ENCODE results near the gene MIB2. TPM values are rescaled to one million over a fixed set of nuclear protein-coding genes. Genes with fewer than 3 reads are reported as not detected.
"Not testable (repeated sequence)": the region's sequence is repeated elsewhere in the genome, so short reads cannot be mapped to it uniquely, and the experiment has no call there.

The MIB2 gene
- total and polyA plus RNA-seq, 9 donors: 43.2 to 111 (median 72.4) TPM

DNA sequence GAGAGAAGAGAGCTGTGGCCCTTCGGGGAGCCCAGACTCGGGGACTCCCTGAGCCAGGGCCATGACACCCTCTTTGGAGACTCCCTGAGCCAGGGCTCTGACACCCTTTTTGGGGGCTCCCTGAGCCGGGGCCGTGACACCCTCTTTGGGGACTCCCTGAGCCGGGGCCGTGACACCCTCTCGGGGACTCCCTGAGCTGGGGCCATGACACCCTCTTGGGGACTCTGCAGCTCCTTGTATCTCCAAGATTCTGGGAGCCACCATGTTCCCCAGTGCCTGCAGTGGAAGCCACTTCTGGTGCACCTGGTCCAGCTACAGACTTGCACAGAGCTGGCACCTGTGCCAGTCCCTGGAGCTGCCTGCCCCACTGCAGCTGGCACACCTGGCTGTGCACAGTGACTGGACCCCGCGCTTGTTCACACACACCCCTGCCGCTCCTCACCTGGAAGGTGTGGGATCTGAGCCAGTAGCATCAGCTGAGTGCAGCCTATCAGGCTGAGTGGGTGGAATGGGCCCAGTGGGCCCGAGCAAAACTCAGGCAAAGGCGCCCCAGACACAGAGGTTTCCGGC is 36.8 kb upstream of the MIB2 start:
- 83% methylated on average over 13 of the region's 13 CpGs for WGBS (ENCODE audit: insufficient coverage)
- peaks cover 6% of the 10 kb centered on the region for H3K4me1 ChIP-seq (ENCODE audit: control insufficient read depth, insufficient read depth, low read length)
- H3K27me3 ChIP-seq (ENCODE audit: control insufficient read depth, insufficient read depth, low read length): peaks cover 24% of the 10 kb centered on the region
- no peak overlapping the region for H3K4me3 ChIP-seq (ENCODE audit: low read length)
- no peak overlapping the region for H3K27ac ChIP-seq (ENCODE audit: low read length)
- no peak for DNase-seq
- no peaks in the 10 kb centered on the region for H3K9me3 ChIP-seq (replicated peaks; ENCODE audit: control insufficient read depth, low read depth, low read length)
- no peaks in the 10 kb centered on the region for H3K36me3 ChIP-seq (ENCODE audit: control insufficient read depth, insufficient read depth, low read length)

DNA sequence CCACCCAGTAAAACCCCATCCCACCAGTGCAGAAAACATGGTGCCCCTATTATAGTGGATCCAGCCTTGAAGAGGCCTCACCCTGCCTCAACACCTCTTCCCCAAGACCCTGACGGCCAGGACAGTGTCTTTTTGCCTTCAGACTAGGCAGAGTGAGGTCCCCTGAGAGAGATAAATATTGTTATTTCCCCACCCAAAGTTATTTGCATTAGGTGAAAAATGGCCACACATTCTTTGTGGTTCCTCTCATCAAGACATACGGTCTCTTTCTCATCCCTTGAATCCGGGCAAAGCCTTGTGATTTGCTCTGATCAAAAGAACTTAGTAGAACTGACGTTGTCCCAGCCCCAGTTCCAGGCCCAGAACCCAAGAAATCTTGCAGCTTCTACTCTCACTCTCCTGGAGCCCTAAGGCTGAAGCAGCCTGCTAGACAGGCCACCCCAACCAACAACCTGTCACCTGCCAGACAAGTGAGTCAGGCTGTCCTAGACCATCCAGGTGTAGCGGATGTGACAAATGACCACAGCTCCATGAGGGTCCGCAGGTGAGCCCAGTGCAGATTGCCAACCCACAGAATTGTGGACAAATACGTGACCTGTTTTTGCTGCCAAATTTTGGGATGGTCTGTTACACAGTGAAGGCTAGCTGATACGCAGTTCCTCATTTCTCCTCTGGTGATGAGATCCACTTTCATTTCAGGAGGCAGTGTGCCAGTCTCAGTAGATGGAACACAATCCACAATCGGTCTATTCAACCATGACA is 32.5 kb upstream of the MIB2 start:
- Histone ChIP-seq H3K4me3 (ENCODE audit: low read length) (no peak overlapping the region), H3K36me3 (ENCODE audit: control insufficient read depth, insufficient read depth, low read length) (no peaks in the 10 kb centered on the region), H3K9me3 (replicated peaks; ENCODE audit: control insufficient read depth, low read depth, low read length) (no peaks in the 10 kb centered on the region), H3K27ac (ENCODE audit: low read length) (no peak overlapping the region), H3K4me1 (ENCODE audit: control insufficient read depth, insufficient read depth, low read length) (no peaks in the 10 kb centered on the region), H3K27me3 (ENCODE audit: control insufficient read depth, insufficient read depth, low read length) (peaks cover 25% of the 10 kb centered on the region)
- 79% methylated on average over 8 of the region's 9 CpGs for WGBS (ENCODE audit: insufficient coverage)
- no peak for DNase-seq

DNA sequence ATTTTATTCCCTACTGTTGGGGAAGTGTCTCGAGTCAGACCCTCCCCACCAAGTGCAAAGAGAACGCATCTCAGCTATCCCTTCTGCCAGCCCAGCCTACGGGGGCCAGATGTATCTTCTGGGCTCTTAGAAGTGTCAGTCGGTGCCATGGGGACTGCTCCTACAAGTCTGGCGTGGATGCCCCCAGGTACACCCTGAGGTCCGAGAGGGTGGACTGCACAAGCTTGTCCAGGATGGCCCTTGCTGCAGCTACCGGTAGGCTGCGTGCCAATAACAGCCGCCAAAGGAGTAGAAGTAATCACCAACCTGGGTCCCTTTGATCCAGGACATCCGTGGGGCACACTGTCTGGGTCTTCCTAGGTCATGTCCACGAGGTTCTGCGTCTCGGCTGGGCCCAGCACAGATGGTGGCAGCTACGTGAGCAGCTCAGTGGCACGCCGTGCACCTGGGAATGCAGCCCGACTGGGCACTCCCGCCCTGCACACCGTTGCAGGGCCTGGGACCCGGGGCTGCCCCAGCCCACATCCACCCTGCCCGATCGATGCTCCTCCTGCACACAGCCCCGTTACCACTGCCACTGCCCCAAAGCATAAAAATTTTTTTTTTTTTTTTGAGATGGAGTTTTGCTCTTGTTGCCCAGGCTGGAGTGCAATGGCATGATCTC is 31.8 kb upstream of the MIB2 start:
- 80% methylated on average over 19 of the region's 23 CpGs for WGBS (ENCODE audit: insufficient coverage)
- peaks cover 20% of the 10 kb centered on the region for H3K27me3 ChIP-seq (ENCODE audit: control insufficient read depth, insufficient read depth, low read length)

DNA sequence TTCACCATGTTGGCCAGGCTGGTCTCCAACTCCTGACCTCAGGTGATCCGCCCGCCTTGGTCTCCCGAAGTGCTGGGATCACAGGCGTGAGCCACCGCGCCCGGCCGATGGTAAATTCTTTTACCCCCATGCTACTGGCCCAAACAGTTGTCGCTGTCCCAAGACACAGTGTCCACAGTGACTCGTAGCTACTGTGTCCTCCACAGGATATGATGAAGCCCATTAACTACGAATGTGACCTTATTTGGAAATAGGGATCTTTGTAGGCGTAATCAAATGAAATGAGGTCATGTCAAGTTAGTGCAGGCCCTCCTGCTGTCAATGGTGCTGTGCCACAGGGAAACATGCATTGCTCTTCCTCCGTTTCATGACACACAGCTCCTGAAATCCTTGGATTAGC is 23.8 kb upstream of the MIB2 start:
- H3K9me3 ChIP-seq (replicated peaks; ENCODE audit: control insufficient read depth, low read depth, low read length): no peaks in the 10 kb centered on the region
- H3K4me1 ChIP-seq (ENCODE audit: control insufficient read depth, insufficient read depth, low read length): no peaks in the 10 kb centered on the region
- no peak overlapping the region for H3K4me3 ChIP-seq (ENCODE audit: low read length)
- no peak overlapping the region for H3K27ac ChIP-seq (ENCODE audit: low read length)
- WGBS (ENCODE audit: insufficient coverage): 90% methylated on average over 11 of the region's 13 CpGs
- peaks cover 16% of the 10 kb centered on the region for H3K27me3 ChIP-seq (ENCODE audit: control insufficient read depth, insufficient read depth, low read length)
- no peaks in the 10 kb centered on the region for H3K36me3 ChIP-seq (ENCODE audit: control insufficient read depth, insufficient read depth, low read length)
- DNase-seq: no peak

More for the DNA sequence above, 31.8 kb upstream of the MIB2 start:
- Histone ChIP-seq H3K4me3 (ENCODE audit: low read length) (no peak overlapping the region), H3K36me3 (ENCODE audit: control insufficient read depth, insufficient read depth, low read length) (no peaks in the 10 kb centered on the region), H3K27ac (ENCODE audit: low read length) (no peak overlapping the region), H3K4me1 (ENCODE audit: control insufficient read depth, insufficient read depth, low read length) (no peaks in the 10 kb centered on the region), H3K9me3 (replicated peaks; ENCODE audit: control insufficient read depth, low read depth, low read length) (no peaks in the 10 kb centered on the region)
- DNase-seq: no peak

DNA sequence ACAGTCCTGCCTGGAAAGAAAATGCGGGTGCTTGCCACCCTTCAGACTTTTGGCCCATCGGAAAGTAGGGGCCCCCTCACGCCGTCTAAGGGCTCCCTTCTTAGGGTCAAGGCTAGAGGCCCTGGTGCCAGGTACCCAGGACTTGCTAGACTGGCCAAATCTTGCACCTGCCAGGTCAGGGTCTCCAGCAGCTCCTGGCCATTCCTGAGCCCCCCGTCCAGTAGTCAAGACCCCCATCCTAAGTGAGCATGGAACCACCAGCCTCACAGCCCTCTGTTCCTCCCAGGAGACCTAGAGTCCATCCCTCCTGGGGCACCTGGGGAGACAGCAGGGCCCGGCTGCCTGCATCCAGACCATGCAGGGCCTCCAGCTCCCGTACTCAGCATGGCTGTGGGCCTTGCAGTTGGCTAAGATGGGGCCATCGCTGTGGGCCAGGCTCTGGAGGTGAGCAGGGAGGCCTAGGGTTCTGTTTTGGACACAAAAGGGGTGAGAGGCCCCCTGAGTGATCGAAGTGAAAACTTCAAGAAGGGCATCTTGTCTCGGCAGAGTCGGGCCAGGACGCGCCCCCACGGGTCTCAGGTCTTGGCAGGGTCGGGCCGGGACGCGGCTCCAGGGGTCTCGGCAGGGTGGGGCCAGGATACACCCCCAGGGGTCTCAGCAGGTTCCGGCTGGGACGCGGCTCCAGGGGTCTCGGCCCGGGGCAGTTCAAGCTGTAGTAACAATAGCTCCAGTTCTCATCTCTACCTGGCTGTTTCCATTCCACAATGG is 21.3 kb upstream of the MIB2 start:
- no peak overlapping the region for H3K4me3 ChIP-seq (ENCODE audit: low read length)
- H3K36me3 ChIP-seq (ENCODE audit: control insufficient read depth, insufficient read depth, low read length): no peaks in the 10 kb centered on the region
- H3K9me3 ChIP-seq (replicated peaks; ENCODE audit: control insufficient read depth, low read depth, low read length): no peaks in the 10 kb centered on the region
- H3K4me1 ChIP-seq (ENCODE audit: control insufficient read depth, insufficient read depth, low read length): peaks cover 8% of the 10 kb centered on the region
- H3K27ac ChIP-seq (ENCODE audit: low read length): no peak overlapping the region
- H3K27me3 ChIP-seq (ENCODE audit: control insufficient read depth, insufficient read depth, low read length): peaks cover 38% of the 10 kb centered on the region
- DNase-seq: no peak
- WGBS (ENCODE audit: insufficient coverage): 76% methylated on average over 21 of the region's 24 CpGs

DNA sequence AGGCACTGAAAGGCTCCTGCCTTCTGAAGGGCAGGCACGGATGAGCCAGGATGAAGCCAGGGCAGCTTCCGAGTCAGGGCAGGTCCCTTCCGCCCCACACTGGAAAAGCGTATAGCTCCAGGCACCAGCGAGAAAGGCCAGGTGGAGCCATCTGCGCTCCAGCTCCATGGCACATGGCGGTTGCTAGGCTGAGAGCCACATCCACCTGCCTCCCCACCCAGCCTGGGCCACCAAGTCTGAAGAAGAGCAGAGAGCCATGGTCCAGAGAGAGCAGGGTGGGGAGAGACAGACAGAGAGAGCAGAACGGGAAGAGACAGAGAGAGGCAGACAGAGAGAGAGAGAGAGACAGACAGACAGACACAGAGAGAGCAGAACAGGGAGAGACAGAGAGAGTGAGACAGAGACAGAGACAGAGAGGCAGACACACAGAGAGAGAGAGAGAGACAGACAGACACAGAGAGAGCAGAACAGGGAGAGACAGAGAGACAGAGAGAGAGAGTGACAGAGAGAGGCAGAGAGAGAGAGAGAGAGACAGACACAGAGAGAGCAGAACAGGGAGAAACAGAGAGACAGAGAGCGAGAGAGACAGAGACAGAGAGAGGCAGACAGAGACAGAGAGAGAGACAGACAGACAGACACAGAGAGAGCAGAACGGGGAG is 20.6 kb upstream of the MIB2 start:
- no peak overlapping the region for H3K27ac ChIP-seq (ENCODE audit: low read length)
- H3K4me3 ChIP-seq (ENCODE audit: low read length): no peak overlapping the region
- peaks cover 8% of the 10 kb centered on the region for H3K4me1 ChIP-seq (ENCODE audit: control insufficient read depth, insufficient read depth, low read length)
- DNase-seq: no peak
- WGBS (ENCODE audit: insufficient coverage): 48% methylated on average over 4 of the region's 10 CpGs
- no peaks in the 10 kb centered on the region for H3K36me3 ChIP-seq (ENCODE audit: control insufficient read depth, insufficient read depth, low read length)
- H3K9me3 ChIP-seq (replicated peaks; ENCODE audit: control insufficient read depth, low read depth, low read length): no peaks in the 10 kb centered on the region
- peaks cover 42% of the 10 kb centered on the region for H3K27me3 ChIP-seq (ENCODE audit: control insufficient read depth, insufficient read depth, low read length)

DNA sequence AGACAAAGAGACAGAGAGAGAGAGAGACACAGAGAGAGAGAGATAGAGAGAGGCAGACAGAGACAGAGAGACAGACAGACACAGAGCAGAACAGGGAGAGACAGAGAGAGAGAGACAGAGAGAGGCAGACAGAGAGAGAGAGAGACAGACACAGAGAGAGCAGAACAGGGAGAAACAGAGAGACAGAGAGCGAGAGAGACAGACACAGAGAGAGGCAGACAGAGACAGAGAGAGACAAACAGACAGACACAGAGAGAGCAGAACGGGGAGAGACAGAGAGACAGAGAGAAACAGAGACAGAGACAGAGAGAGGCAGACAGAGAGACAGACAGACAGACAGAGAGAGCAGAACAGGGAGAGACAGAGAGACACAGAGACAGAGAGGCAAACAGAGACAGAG is 20.0 kb upstream of the MIB2 start:
- H3K4me3 ChIP-seq (ENCODE audit: low read length); H3K9me3 ChIP-seq (replicated peaks; ENCODE audit: control insufficient read depth, low read depth, low read length); H3K36me3 ChIP-seq (ENCODE audit: control insufficient read depth, insufficient read depth, low read length); H3K27ac ChIP-seq (ENCODE audit: low read length); DNase-seq: not testable (repeated sequence)
- 88% methylated on average over 2 of the region's 2 CpGs for WGBS (ENCODE audit: insufficient coverage)
- H3K27me3 ChIP-seq (ENCODE audit: control insufficient read depth, insufficient read depth, low read length): peaks cover 44% of the 10 kb centered on the region
- H3K4me1 ChIP-seq (ENCODE audit: control insufficient read depth, insufficient read depth, low read length): peaks cover 11% of the 10 kb centered on the region

DNA sequence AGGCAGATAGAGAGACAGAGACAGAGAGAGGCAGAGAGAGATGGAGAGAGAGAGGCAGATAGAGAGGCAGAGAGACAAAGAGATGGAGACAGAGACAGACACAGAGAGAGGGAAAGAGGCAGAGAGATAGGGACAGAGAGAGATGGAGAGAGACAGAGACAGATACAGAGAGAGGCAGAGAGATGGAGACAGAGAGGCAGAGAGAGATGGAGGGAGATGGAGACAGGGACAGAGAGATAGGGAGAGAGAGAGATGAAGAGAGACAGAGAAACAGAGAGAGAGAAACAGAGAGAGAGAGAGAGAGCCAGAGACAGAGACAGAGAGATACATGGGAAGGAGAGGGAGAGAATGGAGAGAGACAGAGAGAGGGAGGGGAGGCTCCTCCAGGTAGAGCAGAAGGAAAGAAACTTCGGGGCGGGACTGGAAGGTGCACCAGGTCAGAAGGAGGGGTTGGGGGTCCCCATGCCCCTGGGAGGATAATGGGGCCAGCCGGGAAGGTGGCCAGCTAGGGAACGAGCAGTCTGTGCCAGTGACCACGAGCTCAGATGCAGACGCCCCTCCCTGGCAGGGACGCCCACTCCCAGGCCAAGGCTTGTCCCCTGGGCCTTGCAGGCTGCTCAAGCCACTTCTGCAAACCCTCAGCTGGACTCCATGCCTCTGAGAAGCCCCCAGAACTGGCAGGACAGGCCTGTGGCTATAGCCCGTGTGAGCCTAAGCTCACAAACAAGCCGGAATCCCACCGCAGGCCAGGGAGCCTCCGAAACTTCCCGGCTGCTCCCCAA is 18.6 kb upstream of the MIB2 start:
- no peak overlapping the region for H3K4me3 ChIP-seq (ENCODE audit: low read length)
- 20% methylated on average over 10 of the region's 12 CpGs for WGBS (ENCODE audit: insufficient coverage)
- H3K27me3 ChIP-seq (ENCODE audit: control insufficient read depth, insufficient read depth, low read length): peaks cover 57% of the 10 kb centered on the region
- H3K36me3 ChIP-seq (ENCODE audit: control insufficient read depth, insufficient read depth, low read length): no peaks in the 10 kb centered on the region
- DNase-seq: no peak
- no peaks in the 10 kb centered on the region for H3K9me3 ChIP-seq (replicated peaks; ENCODE audit: control insufficient read depth, low read depth, low read length)
- H3K27ac ChIP-seq (ENCODE audit: low read length): no peak overlapping the region
- peaks cover 16% of the 10 kb centered on the region for H3K4me1 ChIP-seq (ENCODE audit: control insufficient read depth, insufficient read depth, low read length)

DNA sequence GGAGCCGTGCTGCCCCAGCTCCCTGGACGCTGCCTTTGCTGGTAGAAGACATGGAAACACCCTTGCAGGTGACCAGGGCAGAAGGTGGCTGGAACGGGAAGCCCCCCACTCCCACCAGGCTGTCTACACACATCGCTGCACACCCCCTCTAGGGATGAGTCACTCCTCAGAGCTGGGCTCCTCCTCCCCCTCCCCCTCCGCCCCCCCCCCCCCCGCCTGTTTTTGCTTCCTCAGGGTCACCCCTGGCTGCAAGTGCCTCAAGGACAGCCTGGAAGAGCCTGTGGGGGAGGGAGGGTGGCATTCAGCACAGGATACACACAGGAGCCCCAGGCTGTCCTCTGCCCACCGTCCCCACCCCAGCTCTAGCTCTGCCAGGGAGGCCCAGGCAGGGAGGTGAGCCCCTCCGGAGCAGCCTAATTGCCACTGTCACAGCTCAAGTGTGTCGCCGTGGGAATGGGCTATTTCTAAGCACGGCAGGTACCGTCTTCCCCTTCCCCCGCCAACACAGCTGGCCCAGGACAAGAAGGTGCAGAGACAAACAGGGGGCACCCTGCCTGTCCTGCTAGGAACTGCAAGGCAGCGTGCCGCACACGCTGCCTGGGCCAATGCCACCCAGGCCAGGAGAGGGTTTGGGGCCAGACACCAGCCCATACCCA is 17.9 kb upstream of the MIB2 start:
- H3K4me3 ChIP-seq (ENCODE audit: low read length): no peak overlapping the region
- DNase-seq: no peak
- H3K27me3 ChIP-seq (ENCODE audit: control insufficient read depth, insufficient read depth, low read length): peaks cover 64% of the 10 kb centered on the region
- H3K36me3 ChIP-seq (ENCODE audit: control insufficient read depth, insufficient read depth, low read length): no peaks in the 10 kb centered on the region
- 21% methylated on average over 9 of the region's 16 CpGs for WGBS (ENCODE audit: insufficient coverage)
- H3K27ac ChIP-seq (ENCODE audit: low read length): no peak overlapping the region
- H3K4me1 ChIP-seq (ENCODE audit: control insufficient read depth, insufficient read depth, low read length): peaks cover 16% of the 10 kb centered on the region
- H3K9me3 ChIP-seq (replicated peaks; ENCODE audit: control insufficient read depth, low read depth, low read length): no peaks in the 10 kb centered on the region

All from muscle of leg (tissue), 11 donors.